KOPT-K1 (cell line): ENCODE measurements around the gene COA6.
A peak's percentile ranks its signal among the peaks of the same experiment; 100 is the strongest.
"Not testable (repeated sequence)": the region's sequence is repeated elsewhere in the genome, so short reads cannot be mapped to it uniquely, and the experiment has no call there.

ENCODE experiments used
- H3K27ac ChIP-seq: fragments of 200-600 bp; sonication (generic); 2 replicates; pipeline ENCODE4 v1.5.1; 2016; ENCODE audit warnings: antibody characterized with exemption, mild to moderate bottlenecking, low read depth, low read length; ENCODE audit not compliant: poor library complexity, severe bottlenecking
- H3K36me3 ChIP-seq: fragments of 200-600 bp; sonication (generic); 2 replicates; pipeline ENCODE4 v1.5.1; 2017; ENCODE audit warnings: antibody characterized with exemption, mild to moderate bottlenecking, low read length, moderate library complexity; ENCODE audit not compliant: insufficient read depth
- H3K9me3 ChIP-seq: fragments of 200-600 bp; sonication (generic); 2 replicates; pipeline ENCODE4 v1.5.1; 2017; ENCODE audit warnings: antibody characterized with exemption, low read length, mild to moderate bottlenecking; ENCODE audit not compliant: insufficient read depth, poor library complexity, severe bottlenecking

Gene COA6

DNA sequence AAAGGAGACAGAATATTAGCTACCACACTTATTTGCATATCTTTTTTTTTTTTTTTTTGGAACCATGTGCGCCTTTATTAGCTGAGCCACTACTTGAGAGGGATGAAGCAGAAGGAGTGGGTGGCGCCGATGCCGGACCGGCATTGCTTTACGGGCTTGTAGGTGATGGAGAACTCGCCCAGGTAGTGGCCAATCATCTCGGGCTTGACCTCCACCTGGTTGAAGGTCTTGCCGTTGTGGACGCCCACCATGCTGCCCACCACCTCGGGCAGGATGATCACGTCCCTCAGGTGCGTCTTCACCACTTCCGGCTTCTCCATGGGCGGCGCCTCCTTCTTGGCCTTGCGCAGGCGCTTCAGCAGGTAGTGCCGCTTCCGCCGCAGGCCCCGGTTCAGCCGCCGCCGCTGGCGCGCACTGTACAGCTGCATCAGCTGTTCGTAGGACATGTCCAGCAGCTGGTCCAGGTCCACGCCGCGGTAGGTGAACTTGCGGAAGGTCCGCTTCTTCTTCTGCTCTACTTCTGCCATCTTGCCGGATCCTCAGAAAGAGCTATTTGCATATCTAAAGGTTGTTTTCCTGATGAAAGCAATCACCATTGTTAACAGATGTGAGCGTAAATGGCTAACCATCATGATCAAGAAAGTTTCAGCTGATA lies 16.5 kb upstream of the COA6 start:
- not testable (repeated sequence) for H3K27ac ChIP-seq, H3K36me3 ChIP-seq, H3K9me3 ChIP-seq

DNA sequence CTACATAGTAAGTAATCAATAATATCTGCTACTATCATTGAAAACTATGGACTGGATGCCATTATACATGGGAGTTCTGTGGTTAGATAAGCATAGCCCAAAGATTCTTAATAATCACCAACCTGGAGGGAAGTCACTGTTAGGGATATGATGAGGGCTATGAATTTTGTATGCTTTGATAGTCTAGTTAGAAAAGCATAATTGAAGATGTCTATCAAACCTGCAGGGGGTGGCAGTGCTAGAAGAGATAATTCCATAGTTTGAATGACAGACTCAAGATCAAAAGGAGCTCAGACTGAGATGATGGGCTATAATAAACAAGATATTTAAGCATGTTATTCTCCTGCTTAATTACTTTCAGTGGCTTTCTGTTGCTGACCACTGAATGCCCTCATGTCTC lies 15.4 kb upstream of the COA6 start:
- Histone ChIP-seq H3K9me3 (no peaks in the 10 kb centered on the region), H3K36me3 (no peaks in the 10 kb centered on the region), H3K27ac (no peak overlapping the region)

DNA sequence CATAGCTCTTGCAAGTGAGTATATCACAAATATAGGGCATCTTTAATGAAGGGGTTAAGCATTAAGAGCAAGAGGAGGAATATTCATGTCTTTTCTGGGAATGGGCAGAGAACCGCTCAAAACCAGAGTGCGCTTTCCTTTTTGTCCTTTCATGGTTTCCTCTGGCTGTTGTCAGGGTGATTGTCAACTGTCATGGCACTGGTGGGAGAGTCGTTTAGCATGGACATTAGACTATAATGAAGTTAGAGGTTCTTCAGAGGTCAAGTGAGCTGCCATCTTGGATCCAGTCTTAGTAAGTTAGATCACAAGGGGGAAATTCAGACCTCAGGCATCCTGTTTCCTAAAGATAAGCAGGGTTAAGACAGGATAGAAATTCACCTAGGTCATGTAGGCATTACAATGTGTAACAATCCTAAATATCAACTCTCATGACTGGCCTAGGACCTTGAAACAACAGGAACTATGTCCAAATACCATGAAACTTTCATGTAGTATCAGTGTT lies 12.1 kb upstream of the COA6 start:
- Histone ChIP-seq H3K27ac (no peak overlapping the region), H3K9me3 (no peaks in the 10 kb centered on the region), H3K36me3 (no peaks in the 10 kb centered on the region)

DNA sequence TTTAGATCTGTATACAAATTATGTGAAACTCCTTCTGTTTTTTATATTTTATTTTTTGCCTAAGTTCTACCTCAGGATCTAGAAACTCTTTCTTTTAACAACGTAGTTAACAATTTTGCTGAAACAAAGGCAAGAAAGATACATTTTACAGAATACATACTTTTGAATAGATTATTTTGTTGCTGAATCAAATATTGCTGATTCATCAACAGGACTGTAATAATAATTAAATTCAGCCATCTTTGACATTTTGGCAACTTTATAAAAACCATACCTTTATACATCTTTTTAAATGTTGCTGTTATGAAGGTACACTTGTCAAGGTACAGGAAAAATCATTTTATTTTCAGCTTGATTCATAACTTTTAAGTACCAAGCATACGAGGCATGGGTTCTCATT lies 10.7 kb upstream of the COA6 start:
- Histone ChIP-seq H3K27ac (no peak overlapping the region), H3K36me3 (no peaks in the 10 kb centered on the region), H3K9me3 (no peaks in the 10 kb centered on the region)

DNA sequence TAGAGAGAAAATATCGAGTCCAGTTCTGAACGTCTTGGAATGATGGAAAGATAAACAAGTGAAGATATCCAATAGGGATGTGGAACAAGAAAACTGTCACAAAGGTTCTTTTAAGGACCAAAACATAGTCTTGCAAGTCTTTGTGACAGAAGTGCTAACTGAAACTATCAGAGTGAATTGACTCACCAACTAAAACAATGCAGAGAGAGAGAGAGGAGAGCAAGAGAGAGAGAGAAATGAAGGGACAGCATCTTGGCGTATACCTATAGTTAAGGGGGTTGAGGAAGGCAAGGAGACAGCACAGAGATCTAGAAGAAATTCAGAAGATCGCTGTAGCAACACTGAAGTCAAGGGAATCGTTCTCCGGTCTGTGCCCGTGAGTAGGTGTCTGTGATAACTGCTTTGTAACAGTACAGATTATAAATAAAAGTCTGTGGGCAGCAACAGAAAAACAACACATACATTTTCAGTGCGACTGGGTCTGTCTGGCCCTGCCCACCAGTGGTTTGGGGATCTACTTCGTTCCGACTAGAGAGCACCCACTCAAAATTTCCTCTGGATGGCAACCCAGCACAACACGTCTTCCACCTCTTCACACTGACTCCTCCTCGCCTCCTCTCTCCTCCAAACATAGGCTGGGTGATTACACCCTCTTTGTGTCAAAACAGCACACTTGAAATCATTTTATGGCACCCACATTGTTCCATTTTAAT lies 4.8 kb upstream of the COA6 start:
- no peak overlapping the region for H3K27ac ChIP-seq

DNA sequence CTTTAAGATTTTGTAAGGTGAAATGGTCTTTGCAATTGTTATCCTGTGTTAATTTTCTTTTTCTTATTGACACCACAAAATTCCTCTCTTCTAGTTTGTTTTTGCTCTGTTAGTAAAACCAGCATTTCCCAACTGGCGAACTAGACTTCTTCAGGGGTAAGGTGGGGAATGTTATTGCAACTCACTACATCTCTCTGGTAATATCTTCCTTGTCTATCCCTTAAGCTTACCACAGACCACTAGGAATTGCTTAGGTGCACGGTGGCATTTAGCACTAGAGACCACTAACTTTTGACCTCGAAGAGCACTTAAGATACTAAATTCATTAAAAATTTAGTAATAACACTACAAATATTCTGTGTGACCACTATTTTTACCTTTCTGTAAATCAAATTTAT lies 4.2 kb upstream of the COA6 start:
- no peaks in the 10 kb centered on the region for H3K9me3 ChIP-seq
- no peak overlapping the region for H3K27ac ChIP-seq
- no peaks in the 10 kb centered on the region for H3K36me3 ChIP-seq

More for the DNA sequence above, 4.8 kb upstream of the COA6 start:
- Histone ChIP-seq H3K36me3 (no peaks in the 10 kb centered on the region), H3K9me3 (no peaks in the 10 kb centered on the region)

DNA sequence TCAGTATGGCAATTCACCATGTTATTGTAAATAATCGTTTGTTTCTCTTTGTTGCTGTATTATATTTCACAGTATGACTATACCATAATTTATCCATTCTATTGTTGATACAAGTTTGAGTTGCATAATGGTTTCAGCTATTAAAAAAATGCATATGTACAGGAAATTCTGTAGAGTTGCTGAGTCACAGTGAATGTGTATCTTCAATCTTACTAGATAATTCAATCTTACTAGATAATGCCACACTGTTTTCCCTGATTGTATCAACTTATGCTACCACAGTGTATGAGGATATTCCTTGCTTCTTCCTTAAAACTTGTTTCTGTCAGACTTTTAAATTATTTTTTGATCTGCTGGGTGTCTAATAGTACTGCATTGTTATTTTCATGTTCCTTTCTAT lies 3.5 kb upstream of the COA6 start:
- Histone ChIP-seq H3K36me3 (no peaks in the 10 kb centered on the region), H3K27ac (no peak overlapping the region)

DNA sequence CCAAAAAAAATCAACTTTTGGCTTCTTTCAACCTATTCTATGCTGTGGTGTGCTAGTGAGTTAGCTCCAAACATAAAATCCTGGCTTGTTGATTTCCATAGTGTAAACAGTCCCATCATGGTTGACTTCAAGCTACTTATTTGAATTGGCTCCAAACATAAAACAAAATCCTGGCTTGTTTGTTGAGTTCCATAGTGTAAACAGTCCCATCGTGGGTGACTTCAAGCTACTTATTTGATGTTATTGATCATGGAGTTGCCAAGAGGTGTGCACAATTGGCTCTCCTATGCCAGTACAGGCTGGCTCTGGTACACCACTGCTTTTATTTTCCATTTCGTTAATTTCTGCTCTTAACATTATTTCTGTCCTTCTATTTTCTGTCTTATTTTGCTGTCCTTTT lies 1.8 kb upstream of the COA6 start:
- H3K9me3 ChIP-seq = no peaks in the 10 kb centered on the region
- H3K27ac ChIP-seq = no peak overlapping the region

More for the DNA sequence above, 3.5 kb upstream of the COA6 start:
- H3K9me3 ChIP-seq = no peaks in the 10 kb centered on the region

DNA sequence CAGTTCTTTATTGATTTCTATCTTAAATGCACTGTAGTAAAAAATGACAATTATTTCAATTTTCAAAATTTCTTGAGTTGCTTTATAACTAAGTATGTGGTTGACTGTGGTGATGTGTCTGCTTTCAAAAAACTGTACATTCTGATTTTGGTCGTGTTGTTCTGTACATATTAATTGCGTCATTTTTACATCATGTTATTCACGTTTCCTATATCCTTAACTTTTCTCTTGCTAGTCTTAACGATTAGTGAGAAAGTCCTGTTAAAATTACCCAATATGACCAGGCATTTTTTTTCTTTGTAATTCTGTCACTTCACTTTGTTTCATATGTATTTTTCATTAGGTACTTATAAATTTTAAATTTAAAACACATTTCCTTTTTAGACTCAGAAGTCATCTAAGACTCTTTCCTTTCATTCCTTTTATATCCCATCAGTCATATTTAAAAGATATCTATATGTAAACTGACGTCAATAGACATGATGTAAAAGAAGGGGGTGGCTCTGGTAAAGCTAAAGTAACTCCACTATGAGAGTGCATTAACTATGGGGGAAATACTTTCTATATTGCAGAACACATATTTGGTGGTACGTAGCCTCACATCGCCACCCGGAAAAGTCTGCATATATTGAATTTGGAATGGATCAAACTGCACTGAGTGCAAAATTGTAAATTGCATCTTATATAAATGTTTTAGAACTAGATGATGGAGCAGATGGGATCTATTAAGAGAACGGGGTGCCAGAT lies 1.1 kb upstream of the COA6 start:
- H3K27ac ChIP-seq = peak overlapping the region; percentile 90
- no peaks in the 10 kb centered on the region for H3K9me3 ChIP-seq
- peaks cover 21% of the 10 kb centered on the region for H3K36me3 ChIP-seq

More for the DNA sequence above, 1.8 kb upstream of the COA6 start:
- H3K36me3 ChIP-seq = peaks cover 13% of the 10 kb centered on the region

DNA sequence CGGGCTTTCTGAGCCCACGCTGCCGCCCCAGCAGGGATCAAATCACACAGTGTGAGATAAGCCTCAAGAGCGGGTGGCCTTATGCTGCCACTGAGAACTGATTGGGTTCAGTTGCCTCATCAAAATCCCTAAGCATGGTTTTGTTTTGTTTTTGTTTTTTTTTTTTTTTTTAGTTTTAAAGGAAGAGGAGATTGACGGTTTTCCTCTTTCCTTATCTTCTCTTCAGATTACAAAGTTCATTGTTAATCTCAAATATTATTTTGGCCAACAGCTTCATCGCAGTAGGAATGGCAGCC lies 651 bp downstream of the COA6 start:
- Histone ChIP-seq H3K36me3 (peaks cover 38% of the 10 kb centered on the region), H3K27ac (peak overlapping the region; percentile 90), H3K9me3 (no peaks in the 10 kb centered on the region)

DNA sequence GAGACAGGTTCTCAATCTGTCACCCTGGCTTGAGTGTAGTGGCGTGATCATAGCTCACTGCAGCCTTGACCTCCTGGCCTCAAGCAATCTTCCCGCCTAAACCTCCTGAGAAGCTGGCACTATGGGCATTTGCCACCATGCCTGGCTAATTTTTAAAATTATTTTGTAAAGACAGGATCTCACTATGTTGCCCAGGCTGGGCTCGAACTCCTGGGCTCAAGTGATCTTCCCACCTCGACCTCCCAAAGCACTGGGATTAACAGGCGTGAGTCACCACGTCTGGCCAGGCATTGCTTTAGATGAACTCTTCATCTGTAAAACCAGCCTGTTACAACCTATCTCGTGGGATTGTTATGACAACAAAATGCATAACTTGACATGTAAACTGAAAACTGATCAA lies 2.4 kb downstream of the COA6 start:
- Histone ChIP-seq H3K27ac (no peak overlapping the region), H3K36me3 (peaks cover 56% of the 10 kb centered on the region), H3K9me3 (no peaks in the 10 kb centered on the region)

DNA sequence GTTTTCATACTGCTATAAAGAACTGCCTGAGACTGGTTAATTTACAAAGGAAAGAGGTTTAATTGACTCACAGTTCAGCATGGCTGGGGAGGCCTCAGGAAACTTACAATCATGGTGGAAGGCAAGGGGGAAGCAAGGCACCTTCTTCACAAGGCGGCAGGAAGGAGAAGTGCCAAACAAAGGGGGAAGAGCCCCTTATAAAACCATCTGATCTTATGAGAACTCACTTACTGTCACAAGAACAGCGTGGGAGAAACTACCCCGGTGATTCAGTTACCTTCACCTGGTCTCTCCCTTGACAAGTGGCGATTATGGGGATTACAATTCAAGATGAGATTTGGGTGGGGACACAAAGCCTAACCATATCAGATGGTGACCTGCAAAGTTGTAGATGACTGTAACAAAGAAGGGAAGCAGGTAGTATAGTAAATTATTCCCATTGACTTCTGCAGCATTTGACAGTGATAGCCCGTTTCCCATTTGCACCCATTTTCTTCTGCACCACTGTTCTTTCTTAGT lies 6.4 kb downstream of the COA6 start:
- H3K36me3 ChIP-seq = peaks cover 88% of the 10 kb centered on the region
- not testable (repeated sequence) for H3K9me3 ChIP-seq, H3K27ac ChIP-seq

DNA sequence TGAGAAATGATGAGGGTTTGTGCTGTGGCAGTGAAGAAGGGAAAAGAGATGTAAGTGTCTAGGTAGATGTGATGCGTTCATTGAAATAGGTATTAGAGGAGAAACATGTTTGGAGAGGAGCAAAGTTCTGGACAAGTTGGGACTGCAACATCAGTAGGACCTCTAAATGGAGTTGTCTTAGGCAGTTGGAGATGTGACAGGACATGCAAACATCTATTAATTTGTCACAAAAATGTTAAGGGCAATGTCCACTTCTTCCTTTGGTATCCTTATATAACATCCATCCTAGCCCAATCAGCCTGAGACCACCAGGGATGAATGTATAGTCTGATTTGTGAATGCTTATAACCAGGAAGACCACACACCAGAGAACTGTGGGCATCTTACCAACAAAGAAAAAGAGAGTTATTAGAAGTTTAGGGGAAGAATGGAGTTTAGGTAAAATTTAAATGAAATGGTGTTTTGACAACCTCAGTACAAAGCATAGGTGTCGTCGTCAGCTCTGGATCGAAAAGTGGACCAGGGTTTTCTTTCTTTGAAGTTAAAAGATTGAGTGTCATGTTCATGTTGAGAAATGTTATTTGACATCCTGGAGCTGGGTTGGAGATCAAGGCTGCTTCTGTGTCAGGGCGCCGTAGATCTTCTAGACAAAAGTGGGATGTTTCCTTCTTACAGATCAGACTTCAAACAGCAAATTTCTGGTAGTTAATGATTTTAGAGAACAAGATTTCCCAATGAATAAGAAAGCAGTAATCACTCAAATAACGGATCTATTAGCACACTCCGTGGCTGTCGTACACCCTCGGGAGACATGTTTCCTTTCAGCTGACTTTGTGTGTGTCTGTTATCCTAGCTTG lies 8.7 kb downstream of the COA6 start:
- peaks cover 82% of the 10 kb centered on the region for H3K36me3 ChIP-seq
- no peaks in the 10 kb centered on the region for H3K9me3 ChIP-seq
- H3K27ac ChIP-seq = no peak overlapping the region

DNA sequence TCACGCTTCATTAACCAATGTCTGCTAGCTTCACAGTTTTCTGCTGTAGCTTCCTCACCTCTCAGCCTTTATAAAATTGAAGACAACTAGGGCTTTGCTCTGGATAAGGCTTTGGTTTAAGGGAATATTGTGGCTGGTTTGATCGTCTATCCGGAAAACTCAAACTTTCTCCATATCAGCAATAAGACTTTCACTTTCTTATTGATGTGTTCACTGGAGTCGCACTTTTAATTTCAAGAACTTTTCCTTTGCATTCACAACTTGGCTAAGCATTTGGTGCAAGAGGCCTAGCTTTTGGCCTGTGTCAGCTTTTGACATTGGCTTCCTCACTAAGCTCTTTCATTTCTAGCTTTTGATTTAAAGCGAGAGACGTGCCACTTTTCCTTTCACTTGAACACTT lies 12.9 kb downstream of the COA6 start:
- Histone ChIP-seq H3K27ac (no peak overlapping the region), H3K36me3 (peaks cover 55% of the 10 kb centered on the region), H3K9me3 (no peaks in the 10 kb centered on the region)

DNA sequence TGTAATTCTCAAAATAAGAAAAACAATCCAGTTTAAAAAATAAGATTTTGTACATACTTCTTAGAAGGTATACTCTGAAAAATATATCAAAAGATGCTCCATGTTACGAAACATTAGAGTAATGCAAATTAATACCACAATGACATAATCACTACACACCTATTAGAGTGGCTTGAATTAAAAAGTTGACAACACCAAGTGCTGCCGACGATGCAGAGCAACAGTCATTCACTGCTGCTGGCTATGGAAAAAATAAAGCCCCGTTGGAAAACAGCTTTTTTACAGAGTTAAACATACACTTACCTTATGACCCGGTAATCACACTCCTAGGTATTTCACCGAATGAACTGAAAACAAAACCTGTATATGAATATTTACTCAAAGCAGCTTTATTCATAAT lies 14.8 kb downstream of the COA6 start:
- H3K36me3 ChIP-seq = peaks cover 57% of the 10 kb centered on the region
- no peaks in the 10 kb centered on the region for H3K9me3 ChIP-seq
- no peak overlapping the region for H3K27ac ChIP-seq
